WI38 (cell line): ENCODE measurements around the gene RACGAP1.

Experiments used
- H3K4me3 ChIP-seq: 2 replicates; pipeline ENCODE4 v1.5.1; 2011; ENCODE audit warnings: low read depth, mild to moderate bottlenecking, control low read depth, low read length
- CTCF ChIP-seq: IDR thresholded peaks from 2 replicates; pipeline ENCODE4 v1.5.1; 2012; ENCODE audit warnings: low read depth, mild to moderate bottlenecking, control low read depth, low read length

RACGAP1 gene

GRCh38 chr12:50017641-50018040 lies 7.7 kb downstream of the RACGAP1 start:
- TF ChIP-seq CTCF, result no peak
- no peak overlapping the region; the same call in 1 of the 2 replicates for H3K4me3 ChIP-seq

DNA sequence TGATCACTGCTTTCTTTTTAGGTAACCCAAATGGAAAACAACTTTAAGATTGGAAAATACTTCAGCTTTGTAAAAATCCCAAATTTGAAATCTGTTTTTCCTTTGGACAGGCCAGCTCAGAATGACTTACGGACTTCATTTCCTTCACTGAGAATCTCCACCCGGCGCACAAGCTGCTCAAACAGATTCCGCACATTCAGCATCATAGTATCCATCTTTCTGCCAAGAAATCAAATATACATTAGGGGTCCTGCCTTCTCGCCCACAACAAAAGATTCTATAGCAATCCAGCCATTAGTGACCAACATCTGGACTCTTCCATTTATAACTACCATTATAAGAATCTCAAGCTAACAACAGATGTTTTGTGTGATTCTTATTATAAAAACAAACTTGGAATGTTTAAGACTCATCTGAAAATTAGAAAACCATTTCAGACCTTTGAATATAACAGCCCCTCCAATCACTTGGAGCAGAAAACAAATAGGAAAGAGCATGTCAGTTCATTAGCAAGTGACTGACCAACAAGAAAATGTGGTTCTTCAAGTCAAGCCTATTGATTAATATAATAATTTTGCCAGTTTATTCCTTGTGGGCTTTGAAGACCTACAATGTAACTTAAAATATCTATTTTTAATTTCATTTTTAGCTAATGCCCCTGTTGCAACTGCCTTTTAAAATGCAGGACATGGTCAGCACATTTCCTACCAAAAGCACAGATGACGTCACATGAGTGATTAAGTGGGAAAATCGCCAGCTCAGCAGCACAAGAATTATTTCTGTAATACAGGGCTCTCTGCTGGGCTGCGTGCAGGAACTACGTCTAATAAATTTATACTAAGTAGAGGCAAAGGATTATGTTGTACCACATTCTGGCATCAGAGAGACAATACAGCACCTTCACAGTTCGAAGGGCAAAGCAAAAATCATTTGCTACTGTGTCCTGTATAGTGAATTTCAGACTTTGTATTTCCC lies 8.5 kb downstream of the RACGAP1 start:
- no peak for TF ChIP-seq CTCF
- peak overlapping the region; percentile 37; the same call in 1 of the 2 replicates for H3K4me3 ChIP-seq

GRCh38 chr12:50014342-50014741 lies 11.0 kb downstream of the RACGAP1 start:
- TF ChIP-seq CTCF, result no peak
- no peak overlapping the region for H3K4me3 ChIP-seq

DNA sequence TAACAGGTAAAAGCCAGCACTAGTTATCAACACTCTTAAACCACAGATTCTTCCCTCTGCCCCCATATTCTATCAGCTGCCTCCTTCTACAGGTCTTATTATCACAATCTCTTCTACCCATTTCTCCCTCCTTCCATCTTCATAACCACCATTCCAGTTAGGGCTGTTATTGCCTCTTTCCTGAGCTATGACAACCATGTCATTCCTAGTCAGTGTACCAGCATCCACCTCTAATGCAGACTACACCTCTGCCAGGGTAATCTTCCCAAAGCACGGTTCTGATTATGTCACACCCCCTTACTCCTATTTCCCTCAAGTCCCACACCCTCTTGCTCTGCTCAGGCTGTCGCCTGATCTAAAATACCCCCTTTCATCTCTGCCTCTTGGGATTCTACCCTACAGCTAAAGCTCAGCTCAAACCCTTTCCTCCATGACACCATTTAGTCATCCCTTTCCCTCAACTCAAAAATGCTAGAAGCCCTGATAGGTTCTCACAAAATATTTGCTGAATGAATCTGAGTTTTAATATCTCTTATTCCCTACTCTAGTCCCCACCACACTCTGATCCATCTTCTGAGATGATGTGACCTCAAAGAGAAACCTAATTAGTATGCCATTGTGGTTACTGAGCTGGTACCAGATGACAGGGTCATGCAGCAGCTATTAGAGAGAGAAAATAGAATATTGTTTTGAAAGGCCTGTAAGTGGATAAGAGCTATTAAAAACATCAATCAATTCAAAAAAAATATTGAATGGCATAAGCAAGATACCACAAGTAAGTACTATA lies 11.7 kb downstream of the RACGAP1 start:
- no peak for TF ChIP-seq CTCF
- no peak overlapping the region for H3K4me3 ChIP-seq

DNA sequence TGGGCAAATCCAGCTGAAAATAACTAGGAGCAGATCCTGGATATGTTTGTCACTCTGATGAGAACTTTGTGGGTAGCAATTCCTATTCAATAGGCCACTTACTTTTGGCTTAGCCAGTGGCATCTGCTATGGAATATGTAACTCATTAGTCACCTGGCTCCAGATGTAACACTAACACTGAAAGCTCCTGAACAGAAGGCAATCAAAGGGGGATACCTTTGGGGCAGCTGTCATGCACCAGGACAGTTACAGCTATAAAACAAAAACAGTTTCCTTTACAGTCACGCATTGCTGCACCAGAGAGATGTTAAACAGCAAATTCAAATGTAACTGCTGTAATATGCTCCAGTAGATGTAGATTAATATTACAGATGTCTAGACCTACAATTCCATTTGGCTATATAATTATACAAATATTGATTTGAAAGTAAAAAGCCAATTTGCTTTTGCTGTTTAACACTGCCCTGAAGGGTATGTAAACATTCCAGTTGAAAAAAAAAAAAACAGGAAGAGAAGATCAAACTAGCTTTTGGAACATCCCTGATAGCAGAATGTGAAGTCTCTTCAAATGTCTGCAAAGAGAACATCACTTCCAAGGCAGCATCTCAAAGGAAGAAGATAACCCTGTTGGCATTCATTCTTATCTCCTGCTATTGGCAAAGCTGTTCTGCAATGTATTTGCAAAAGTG lies 18.4 kb downstream of the RACGAP1 start:
- no peak overlapping the region for H3K4me3 ChIP-seq
- no peak for TF ChIP-seq CTCF

DNA sequence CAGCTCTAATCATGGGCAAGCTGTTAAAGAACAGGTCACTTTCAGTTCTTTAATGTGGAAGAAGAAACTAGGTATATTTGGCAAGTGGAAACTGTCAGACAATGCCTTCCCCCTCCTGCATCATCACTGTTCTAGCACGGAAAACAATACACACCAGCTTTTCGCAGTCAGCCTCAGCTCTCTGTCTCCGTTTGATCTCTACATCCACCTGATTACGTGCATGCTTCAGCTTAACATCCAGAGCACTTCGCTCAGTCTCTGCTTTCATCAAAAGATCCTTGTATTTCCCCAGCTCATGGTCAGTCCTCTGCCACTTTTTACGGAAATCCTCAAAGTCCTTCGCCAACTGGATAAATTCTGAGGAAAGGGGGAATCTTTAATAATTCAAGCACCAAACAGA lies 19.0 kb downstream of the RACGAP1 start:
- TF ChIP-seq CTCF, result no peak
- no peak overlapping the region for H3K4me3 ChIP-seq
